Endodermal cell (in vitro differentiated cells): ENCODE data around the gene DENND5B. TPM values are rescaled to one million over a fixed set of nuclear protein-coding genes. Genes with fewer than 3 reads are reported as not detected.

ENCODE experiments used
- DNase-seq: peaks from one replicate; pipeline ENCODE4 v3.0.0-alpha.2; 2017
- H3K27ac ChIP-seq: 2 replicates; pipeline ENCODE4 v1.5.1; 2013; ENCODE audit warnings: mild to moderate bottlenecking, low read depth, low read length, moderate library complexity
- H3K27me3 ChIP-seq: 2 replicates; pipeline ENCODE4 v1.6.1; 2013; ENCODE audit warnings: mild to moderate bottlenecking, low read length, moderate library complexity; ENCODE audit not compliant: insufficient read depth, control insufficient read depth, poor library complexity, severe bottlenecking
- H3K36me3 ChIP-seq: 2 replicates; pipeline ENCODE4 v1.7.0; 2013; ENCODE audit warnings: mild to moderate bottlenecking, low read length, moderate library complexity; ENCODE audit not compliant: control insufficient read depth, insufficient read depth
- H3K4me1 ChIP-seq: one replicate; pipeline ENCODE4 v1.7.0; 2013; ENCODE audit warnings: low read length; ENCODE audit not compliant: control insufficient read depth, insufficient read depth
- H3K4me3 ChIP-seq: 2 replicates; pipeline ENCODE4 v1.5.1; 2013; ENCODE audit warnings: mild to moderate bottlenecking, low read length, moderate library complexity
- H3K9ac ChIP-seq: 2 replicates; pipeline ENCODE4 v1.6.1; 2013; ENCODE audit warnings: mild to moderate bottlenecking, low read length, moderate library complexity; ENCODE audit not compliant: poor library complexity, severe bottlenecking; ENCODE audit errors: extremely low read depth
- H3K9me3 ChIP-seq: 2 replicates; pipeline ENCODE4 v1.6.1; 2013; ENCODE audit warnings: mild to moderate bottlenecking, low read length, moderate library complexity; ENCODE audit not compliant: control insufficient read depth
- H3K27ac Mint-ChIP-seq: 2 replicates; pipeline ENCODE4 v1.8.0; 2020; ENCODE audit warnings: mixed read lengths
- H3K27me3 Mint-ChIP-seq: 2 replicates; pipeline ENCODE4 v1.8.0; 2021; ENCODE audit warnings: mild to moderate bottlenecking, mixed read lengths; ENCODE audit not compliant: insufficient read depth
- H3K36me3 Mint-ChIP-seq: 2 replicates; pipeline ENCODE4 v1.8.0; 2020; ENCODE audit warnings: low read depth, mixed read lengths
- H3K4me1 Mint-ChIP-seq: 2 replicates; pipeline ENCODE4 v1.8.0; 2020; ENCODE audit warnings: mixed read lengths
- H3K4me3 Mint-ChIP-seq: 2 replicates; pipeline ENCODE4 v1.8.0; 2020; ENCODE audit warnings: mild to moderate bottlenecking, moderate library complexity, mixed read lengths
- H3K9me3 Mint-ChIP-seq: 2 replicates; pipeline ENCODE4 v1.8.0; 2020; ENCODE audit warnings: mild to moderate bottlenecking, mixed read lengths
- CTCF ChIP-seq: fragments of 200-600 bp; sonication (generic); conservative IDR thresholded peaks from 2 replicates; pipeline ENCODE4 v1.5.0; 2021; ENCODE audit warnings: antibody characterized with exemption, mild to moderate bottlenecking
- WGBS, 2 experiments: methylation state at CpG; one replicate each; pipeline versions ENCODE4 v1.1.5 to v1.1.7; 2013; ENCODE audit warnings: missing lambda C conversion rate in 2 of 2, mixed read lengths in 1 of 2; ENCODE audit not compliant: insufficient coverage in 1 of 2, insufficient read length in 1 of 2; 5-methylcytosine and 5-hydroxymethylcytosine counted together
- total RNA-seq, 2 donors: library from RNA; stranded (reverse); fragmentation: NEBNext Ultra II Directional in 1 of 2; extraction: Animal tissue kit (Norgen Biotek cat#: 25700) in 1 of 2; gene quantifications; 2 replicates in 1 of 2; 3 replicates in 1 of 2; pipeline ENCODE4 v1.2.1, GENCODE V29; 2021

Gene DENND5B
- total RNA-seq, 2 donors from 2014 or later = 24.5 to 34.2 TPM

GRCh38 chr12:31485571-31485970 lies 105.4 kb downstream of the DENND5B start:
- Histone ChIP-seq H3K4me1 (no peaks in the 10 kb centered on the region), H3K9ac (no peak overlapping the region), H3K27me3 (no peaks in the 10 kb centered on the region), H3K4me3 (no peak overlapping the region), H3K36me3 (peaks cover 7% of the 10 kb centered on the region), H3K27ac (no peak overlapping the region), H3K9me3 (no peaks in the 10 kb centered on the region)
- no peak for DNase-seq
- Mint-ChIP-seq H3K27ac (no peak overlapping the region), H3K4me3 (no peak overlapping the region), H3K9me3 (no peaks in the 10 kb centered on the region), H3K4me1 (no peaks in the 10 kb centered on the region), H3K36me3 (peaks cover 13% of the 10 kb centered on the region), H3K27me3 (no peaks in the 10 kb centered on the region)
- no peak for TF ChIP-seq CTCF

GRCh38 chr12:31482816-31483215 lies 108.1 kb downstream of the DENND5B start:
- H3K4me1 ChIP-seq = no peaks in the 10 kb centered on the region
- DNase-seq = no peak
- no peaks in the 10 kb centered on the region for H3K27me3 ChIP-seq
- no peak for TF ChIP-seq CTCF
- H3K27ac ChIP-seq = no peak overlapping the region
- H3K36me3 ChIP-seq = no peaks in the 10 kb centered on the region
- H3K4me3 ChIP-seq = no peak overlapping the region
- no peaks in the 10 kb centered on the region for H3K9me3 ChIP-seq
- Mint-ChIP-seq H3K36me3 (peaks cover 8% of the 10 kb centered on the region), H3K9me3 (no peaks in the 10 kb centered on the region), H3K4me3 (no peak overlapping the region), H3K27ac (no peak overlapping the region), H3K4me1 (peaks cover 16% of the 10 kb centered on the region), H3K27me3 (no peaks in the 10 kb centered on the region)
- no peak overlapping the region for H3K9ac ChIP-seq
- WGBS, 2 experiments = 96 to 100% methylated on average over 3 of the region's 3 CpGs

GRCh38 chr12:31481415-31481814 lies 109.5 kb downstream of the DENND5B start:
- no peak overlapping the region for H3K27ac ChIP-seq
- no peak overlapping the region for H3K4me3 ChIP-seq
- no peak for TF ChIP-seq CTCF
- no peak overlapping the region for H3K4me3 Mint-ChIP-seq
- H3K27me3 ChIP-seq = no peaks in the 10 kb centered on the region
- H3K9me3 ChIP-seq = no peaks in the 10 kb centered on the region
- DNase-seq = no peak
- peaks cover 3% of the 10 kb centered on the region for H3K4me1 ChIP-seq
- peaks cover 25% of the 10 kb centered on the region for H3K4me1 Mint-ChIP-seq
- no peak overlapping the region for H3K9ac ChIP-seq
- no peaks in the 10 kb centered on the region for H3K36me3 ChIP-seq
- no peaks in the 10 kb centered on the region for H3K27me3 Mint-ChIP-seq
- H3K9me3 Mint-ChIP-seq = no peaks in the 10 kb centered on the region
- H3K27ac Mint-ChIP-seq = peak overlapping the region; percentile 30
- H3K36me3 Mint-ChIP-seq = peaks cover 11% of the 10 kb centered on the region
- WGBS, 2 experiments = 52 to 76% methylated on average over 2 to 3 of the region's 3 CpGs
